GM18858 (cell line): ENCODE data around the gene TP53I13.

Experiments used
- ATAC-seq: cut with Tn5 transposase; IDR thresholded peaks from one replicate; pipeline ENCODE4 v1.9.1; 2021; ENCODE audit not compliant: unreplicated experiment

Gene TP53I13

GRCh38 chr17:29592850-29593551 is 24.5 kb downstream of the TP53I13 start, which contains the start of gene ANKRD13B:
Gene ANKRD13B (plus strand): TSS chr17:29593132. CDS start chr17:29593622, 490 bp downstream.
- ATAC-seq: no peak

- ATAC-seq: no peak
Measured at GRCh38 chr17:29593591-29594518, 25.4 kb downstream of the TP53I13 start.

GRCh38 chr17:29594519-29595090 is 26.1 kb downstream of the TP53I13 start:
- no peak for ATAC-seq

GRCh38 chr17:29595107-29595942 is 26.8 kb downstream of the TP53I13 start:
- ATAC-seq: no peak

- ATAC-seq: no peak
Measured at GRCh38 chr17:29595943-29596774, 27.7 kb downstream of the TP53I13 start.

- no peak for ATAC-seq
Measured at GRCh38 chr17:29596811-29597210, 28.3 kb downstream of the TP53I13 start.

- no peak for ATAC-seq
Measured at GRCh38 chr17:29597361-29598172, 29.1 kb downstream of the TP53I13 start.

GRCh38 chr17:29603109-29603674 is 34.7 kb downstream of the TP53I13 start:
- ATAC-seq: no peak

GRCh38 chr17:29607557-29608195 is 39.2 kb downstream of the TP53I13 start:
- ATAC-seq: no peak

GRCh38 chr17:29608986-29609385 is 40.5 kb downstream of the TP53I13 start:
- no peak for ATAC-seq

- no peak for ATAC-seq
Measured at GRCh38 chr17:29610395-29610794, 41.9 kb downstream of the TP53I13 start.

GRCh38 chr17:29611351-29612093 is 43.0 kb downstream of the TP53I13 start:
- ATAC-seq: no peak

GRCh38 chr17:29612094-29612403 is 43.5 kb downstream of the TP53I13 start:
- no peak for ATAC-seq

GRCh38 chr17:29612404-29613280 is 44.1 kb downstream of the TP53I13 start:
- no peak for ATAC-seq

- no peak for ATAC-seq
Measured at GRCh38 chr17:29613352-29613837, 44.9 kb downstream of the TP53I13 start.

- no peak for ATAC-seq
Measured at GRCh38 chr17:29613856-29614255, 45.4 kb downstream of the TP53I13 start.
